Measurements from ENCODE around the gene NANP.

Gene NANP

DNA sequence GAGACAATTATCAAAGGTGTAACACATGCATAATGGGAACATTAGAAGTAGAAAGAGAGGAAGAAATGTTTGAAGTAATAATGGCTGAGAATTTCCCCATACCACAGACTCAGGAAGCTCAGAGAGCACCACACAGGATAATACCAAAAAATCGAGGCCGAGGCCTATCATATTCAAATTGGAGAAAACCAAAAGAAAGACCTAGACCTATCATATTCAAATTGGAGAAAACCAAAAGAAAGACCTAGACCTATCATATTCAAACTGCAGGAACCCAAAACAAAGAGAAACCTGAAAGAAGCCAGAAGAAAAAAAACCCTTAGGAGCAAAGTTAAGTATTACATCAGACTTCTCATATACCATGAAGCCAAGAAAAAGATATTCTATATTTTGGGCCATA lies 56.5 kb downstream of the NANP start:
- DNase-seq: no peak

DNA sequence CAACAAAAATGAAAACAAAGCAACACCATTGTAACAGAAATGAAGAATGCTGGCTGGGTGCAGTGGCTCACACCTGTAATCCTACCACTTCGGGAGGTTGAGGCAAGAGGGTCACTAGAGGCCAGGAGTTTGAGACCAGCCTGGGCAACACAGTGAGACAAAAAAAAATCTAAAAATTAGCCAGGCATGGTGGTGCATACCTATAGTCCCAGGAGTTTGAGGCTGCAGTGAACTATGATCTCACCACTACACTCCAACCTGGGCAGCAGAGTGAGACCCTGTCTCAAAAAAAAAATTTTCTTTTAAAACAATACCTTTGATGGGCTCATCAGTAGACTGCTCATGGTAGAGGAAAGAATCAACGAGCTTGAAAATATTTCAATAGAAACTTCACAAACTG lies 57.0 kb downstream of the NANP start:
- DNase-seq: no peak

DNA sequence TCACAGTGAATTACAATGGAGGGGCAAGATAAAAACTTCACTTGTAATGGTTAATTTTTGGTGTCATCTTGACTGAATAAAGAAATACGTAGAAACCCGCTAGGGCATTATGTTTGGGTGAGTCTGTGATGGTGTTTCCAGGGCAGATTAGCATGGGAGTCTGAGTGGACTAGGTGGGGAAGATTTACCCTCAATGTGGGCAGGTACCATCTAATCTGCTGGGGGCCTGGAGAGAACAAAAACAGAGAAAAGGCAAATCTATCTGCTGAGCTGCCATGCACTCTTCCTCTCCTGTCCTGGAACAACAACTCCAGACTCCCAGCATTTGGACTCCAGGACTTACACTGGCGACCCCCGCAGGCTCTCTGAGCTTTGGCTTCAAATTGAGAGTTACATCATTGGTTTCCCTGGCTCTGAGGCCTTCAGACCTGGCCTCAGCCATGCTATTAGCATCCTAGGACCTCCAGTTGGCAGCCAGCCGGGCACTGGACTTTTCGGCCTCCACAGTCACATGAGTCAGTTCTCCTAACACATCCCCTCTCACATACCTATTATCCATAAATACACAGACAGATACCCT lies 58.1 kb downstream of the NANP start:
- no peak for DNase-seq

DNA sequence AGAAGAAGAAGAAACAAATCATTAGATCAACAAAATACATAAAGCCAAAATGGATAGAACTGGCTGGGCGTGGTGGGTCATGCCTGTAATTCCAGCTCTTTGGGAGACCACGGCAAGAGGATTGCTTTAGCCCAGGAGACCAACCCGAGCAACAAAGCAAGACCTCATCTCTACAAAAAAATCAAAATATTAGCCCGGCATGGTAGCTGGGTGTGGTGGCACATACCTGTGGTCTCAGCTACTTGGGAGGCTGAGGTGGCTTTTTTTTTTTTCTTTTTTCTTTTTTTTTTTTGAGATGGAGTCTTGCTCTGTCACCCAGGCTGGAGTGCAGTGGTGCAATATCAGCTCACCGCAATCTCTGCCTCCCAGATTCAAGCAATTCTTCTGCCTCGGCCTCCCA lies 59.9 kb downstream of the NANP start:
- DNase-seq: no peak

DNA sequence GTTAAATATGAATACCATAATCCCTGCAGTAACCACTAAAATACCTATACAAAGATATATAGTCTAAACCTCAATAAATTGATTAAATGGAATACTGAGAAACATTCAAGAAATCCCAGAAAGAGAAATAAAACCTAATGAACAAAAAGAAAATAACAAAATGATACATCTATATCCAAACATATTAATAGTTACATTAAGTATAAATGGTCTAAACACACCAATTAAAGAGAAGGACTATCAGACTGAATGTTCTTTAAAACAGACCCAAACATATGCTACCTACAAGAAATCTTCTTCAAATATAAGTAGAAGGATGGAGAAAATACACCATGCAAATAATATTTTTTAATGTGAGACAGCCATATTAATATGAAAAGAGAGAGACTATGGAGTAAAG lies 60.5 kb downstream of the NANP start:
- DNase-seq: no peak
